ENCODE measurements around the gene RIMKLB.

GRCh38 chr12:8746046-8746445, 48.3 kb downstream of the RIMKLB start:
- no peak for TF ChIP-seq CTCF (IDR thresholded peaks at IDR 0.05)
- TF ChIP-seq POLR2A (IDR thresholded peaks at IDR 0.05): no peak
- TF ChIP-seq POLR2AphosphoS5 (IDR thresholded peaks at IDR 0.05): no peak

Measured in transverse colon (tissue), 4 donors.